Endothelial cell of umbilical vein (primary cell): ENCODE measurements around the gene NRXN3. TPM values are rescaled to one million over a fixed set of nuclear protein-coding genes. Genes with fewer than 3 reads are reported as not detected.

Source experiments
- BruUV-seq: library from RNA; stranded (reverse); fragments of 400-500 nt; replicated peaks from 2 replicates; lab custom pipeline; 2021; lab: Mats Ljungman, UMichigan
- CTCF ChIA-PET: fragments of 300-600, 350-600 bp; sonication (Branson Sonifier 250); formaldehyde crosslinking; loops from one replicate; lab custom pipeline; 2021; ENCODE audit warnings: antibody characterized with exemption, inconsistent platforms; lab: Charles Lee
- POLR2A ChIA-PET: fragments of 300-600, 350-600 bp; sonication (Branson Sonifier 250); formaldehyde crosslinking; loops from one replicate; lab custom pipeline; 2021; ENCODE audit warnings: antibody characterized with exemption, inconsistent platforms; lab: Charles Lee
- DNase-seq: peaks from one replicate; pipeline ENCODE4 v3.0.0-alpha.2; 2011; ENCODE audit warnings: low read depth, low spot score
- FAIRE-seq: peaks from 2 replicates; lab custom pipeline; 2011; peaks lifted over from hg19 to GRCh38; lab: Jason Lieb, UNC
- H2AFZ ChIP-seq: 2 replicates; pipeline ENCODE4 v1.6.0; 2012; ENCODE audit warnings: low read depth, low read length, control low read depth, inconsistent platforms
- H3K27ac ChIP-seq: 2 replicates; pipeline ENCODE4 v1.5.1; 2011; ENCODE audit warnings: low read depth, mild to moderate bottlenecking, control low read depth, low read length, moderate library complexity; ENCODE audit not compliant: insufficient read depth
- H3K27me3 ChIP-seq, 2 experiments: 2 replicates each; pipeline versions ENCODE4 v1.6.0 to v1.6.1; 2011; ENCODE audit warnings: low read length in 2 of 2, mixed read lengths in 1 of 2; ENCODE audit not compliant: control insufficient read depth in 2 of 2, insufficient read depth in 2 of 2
- H3K36me3 ChIP-seq, 2 experiments: 2 replicates in 1 of 2; 3 replicates in 1 of 2; pipeline ENCODE4 v1.5.1; 2011; ENCODE audit warnings: low read length in 2 of 2, mild to moderate bottlenecking in 1 of 2, moderate library complexity in 1 of 2; ENCODE audit not compliant: control insufficient read depth in 2 of 2, insufficient read depth in 2 of 2; ENCODE audit errors: extremely low read depth in 1 of 2
- H3K4me1 ChIP-seq: 3 replicates; pipeline ENCODE4 v1.5.1; 2011; ENCODE audit warnings: mild to moderate bottlenecking, low read length; ENCODE audit not compliant: control insufficient read depth, insufficient read depth; ENCODE audit errors: extremely low read depth
- H3K4me2 ChIP-seq: 2 replicates; pipeline ENCODE4 v1.6.1; 2011; ENCODE audit warnings: low read length, control low read depth, mixed read lengths; ENCODE audit not compliant: insufficient read depth
- H3K4me3 ChIP-seq, 3 experiments: fragments of 200-600 bp in 1 of 3; sonication (generic), shearing (Covaris generic) in 1 of 3; replicated peaks in 1 of 3; 2 replicates each; pipeline ENCODE4 v1.5.1; 2011 to 2016; ENCODE audit warnings: control low read depth in 3 of 3, low read length in 3 of 3, mild to moderate bottlenecking in 2 of 3, inconsistent platforms in 1 of 3, low read depth in 1 of 3, moderate library complexity in 1 of 3; ENCODE audit not compliant: insufficient read depth in 1 of 3
- H3K79me2 ChIP-seq: 2 replicates; pipeline ENCODE4 v1.6.0; 2012; ENCODE audit warnings: low read length, inconsistent platforms; ENCODE audit not compliant: control insufficient read depth, insufficient read depth
- H3K9ac ChIP-seq: replicated peaks from 2 replicates; pipeline ENCODE3; 2011; ENCODE audit warnings: low read length, control low read depth; ENCODE audit not compliant: insufficient read depth; ENCODE audit errors: extremely low read depth
- H3K9me1 ChIP-seq: replicated peaks from 3 replicates; pipeline ENCODE4 v1.6.0; 2011; ENCODE audit warnings: mild to moderate bottlenecking, low read length; ENCODE audit not compliant: control insufficient read depth, insufficient read depth; ENCODE audit errors: extremely low read depth
- H3K9me3 ChIP-seq: replicated peaks from 2 replicates; pipeline ENCODE4 v1.5.1; 2012; ENCODE audit warnings: low read length, inconsistent platforms; ENCODE audit not compliant: control insufficient read depth, insufficient read depth
- H4K20me1 ChIP-seq: replicated peaks from 2 replicates; pipeline ENCODE3; 2011; ENCODE audit warnings: mild to moderate bottlenecking, low read length; ENCODE audit not compliant: control insufficient read depth, insufficient read depth; ENCODE audit errors: extremely low read depth
- CTCF ChIP-seq, 2 donors: IDR thresholded peaks; 1 replicate in 1 of 2; 2 replicates in 1 of 2; pipeline ENCODE4 v1.5.1; 2011; ENCODE audit warnings: low read length in 2 of 2, mild to moderate bottlenecking in 2 of 2, moderate library complexity in 2 of 2, control low read depth in 1 of 2, inconsistent platforms in 1 of 2, low read depth in 1 of 2; ENCODE audit not compliant: insufficient read depth in 1 of 2; ENCODE audit errors: extremely low read depth in 1 of 2
- EZH2 ChIP-seq: IDR thresholded peaks from 2 replicates; pipeline ENCODE4 v1.6.1; 2012; ENCODE audit warnings: borderline replicate concordance, low read depth, mild to moderate bottlenecking, moderate library complexity, low read length, inconsistent platforms; ENCODE audit not compliant: severe bottlenecking
- FOS ChIP-seq: IDR thresholded peaks from 2 replicates; pipeline ENCODE4 v1.6.1; 2011; ENCODE audit warnings: mild to moderate bottlenecking, low read length, moderate library complexity, borderline replicate concordance; ENCODE audit not compliant: insufficient read depth
- GATA2 ChIP-seq: IDR thresholded peaks from 2 replicates; pipeline ENCODE4 v1.7.0; 2011; ENCODE audit warnings: low read depth, mild to moderate bottlenecking, moderate library complexity, mixed read lengths, low read length; ENCODE audit not compliant: insufficient read length, insufficient read depth
- JUN ChIP-seq: IDR thresholded peaks from 2 replicates; pipeline ENCODE4 v1.6.1; 2011; ENCODE audit warnings: borderline replicate concordance, low read depth; ENCODE audit not compliant: insufficient read length, insufficient read depth
- MAX ChIP-seq: IDR thresholded peaks from 2 replicates; pipeline ENCODE4 v1.6.1; 2011; ENCODE audit not compliant: insufficient read depth, insufficient read length
- MYC ChIP-seq: IDR thresholded peaks from one replicate; pipeline ENCODE4 v1.6.1; 2011; ENCODE audit warnings: mild to moderate bottlenecking, low read depth, low read length
- POLR2A ChIP-seq: IDR thresholded peaks from 2 replicates; pipeline ENCODE4 v1.6.1; 2012; ENCODE audit warnings: low read depth, mild to moderate bottlenecking, control low read depth, low read length
- POLR2AphosphoS5 ChIP-seq: IDR thresholded peaks from 2 replicates; pipeline ENCODE4 v1.6.1; 2012; ENCODE audit warnings: low read depth, mild to moderate bottlenecking, control low read depth, low read length, moderate library complexity; ENCODE audit not compliant: insufficient read depth
- dilution Hi-C: fragments of 300-500 bp; cut with MboI; formaldehyde crosslinking; loops from one replicate; pipeline ENCODE4 v1.15.0; 2019; ENCODE audit warnings: low sequenced_read_pairs; ENCODE audit not compliant: extremely low pct_ligation_motif_present
- intact Hi-C: fragments of 100-400 bp; cut with micrococcal nuclease; formaldehyde crosslinking; loops from one replicate; pipeline ENCODE4 v1.10.0; 2022
- polyA plus RNA-seq, 4 experiments: library from polyadenylated mRNA; depleted of rRNA in 3 of 4; stranded (reverse) in 3 of 4; unstranded in 1 of 4; fragments of >200 nt; gene quantifications; 2 replicates each; pipeline versions ENCODE4 v1.2.1 to v1.2.3, GENCODE V29; 2011 to 2012; ENCODE audit warnings: missing spikeins in 1 of 4
- total RNA-seq: library from RNA; stranded (reverse); gene quantifications from 2 replicates; pipeline ENCODE4 v1.2.3, GENCODE V29; 2021

Gene NRXN3
- total and polyA plus RNA-seq, 2 donors (not counting 3 experiments of a cell fraction or from before 2014, with no cell fraction given) = 0.72 to 4.2 TPM

- H3K36me3 ChIP-seq = no peaks in the 10 kb centered on the region
- ChIA-PET POLR2A (no interaction called here), CTCF (interaction anchor here (1.1 to 2.9 kb wide), 9 partner anchors 9 to 1306 kb away, joined by 3 to 36 read pairs (median 10); no protein-coding TSS in a partner anchor)
- dilution Hi-C loops = no loop called here
- no peak overlapping the region for H2AFZ ChIP-seq
- no peaks in the 10 kb centered on the region for H3K79me2 ChIP-seq
- H3K27ac ChIP-seq = no peak overlapping the region
- DNase-seq (no peak), FAIRE-seq (no peak)
- no peaks in the 10 kb centered on the region for H3K27me3 ChIP-seq
- H4K20me1 ChIP-seq = no peaks in the 10 kb centered on the region
- H3K9me3 ChIP-seq = no peaks in the 10 kb centered on the region
- H3K9ac ChIP-seq = no peak overlapping the region
- no peaks in the 10 kb centered on the region for H3K9me1 ChIP-seq
- TF ChIP-seq MAX (no peak), CTCF (IDR thresholded peaks at IDR 0.05; ENCODE audit: extremely low read depth in 1 of 2, insufficient read depth in 1 of 2, low read depth in 1 of 2, low read length in 2 of 2) (no peak), FOS (no peak), JUN (no peak), EZH2 (no peak), MYC (no peak), POLR2AphosphoS5 (no peak), GATA2 (no peak), POLR2A (no peak)
- H3K4me1 ChIP-seq = no peaks in the 10 kb centered on the region
- intact Hi-C loops = loop anchor here (1.0 to 5.0 kb wide), 3 partner anchors 267 to 585 kb away; no protein-coding TSS in a partner anchor
- no TSS peak for BruUV-seq
- no peak overlapping the region for H3K4me2 ChIP-seq
- H3K4me3 ChIP-seq = no peak overlapping the region
Measured at GRCh38 chr14:79544698-79545070, 1374.5 kb downstream of the NRXN3 start.
